SH-SY5Y (cell line): Measurements from ENCODE around the gene ASB7.

Source experiments
- GATA2 ChIP-seq: IDR thresholded peaks from 2 replicates; pipeline ENCODE4 v1.6.1; 2011; ENCODE audit warnings: mild to moderate bottlenecking, low read depth, low read length
- GATA3 ChIP-seq: IDR thresholded peaks from 2 replicates; pipeline ENCODE4 v1.6.1; 2011; ENCODE audit warnings: low read depth, mild to moderate bottlenecking, low read length, moderate library complexity

GRCh38 chr15:100672959-100673358, 70.6 kb downstream of the ASB7 start:
- TF ChIP-seq GATA2 (peak; percentile 54; the same call in 1 of the 2 replicates), GATA3 (peak; percentile 80)
